ENCODE results near the gene KNL1. TPM values are rescaled to one million over a fixed set of nuclear protein-coding genes. Genes with fewer than 3 reads are reported as not detected.
A peak's percentile ranks its signal among the peaks of the same experiment; 100 is the strongest.

The KNL1 gene
- total and polyA plus RNA-seq, 10 of the 15 experiments (the other 5 are each of a cell fraction or from before 2014, with no cell fraction given), result 10.9 to 55.5 (median 28.4) TPM

DNA sequence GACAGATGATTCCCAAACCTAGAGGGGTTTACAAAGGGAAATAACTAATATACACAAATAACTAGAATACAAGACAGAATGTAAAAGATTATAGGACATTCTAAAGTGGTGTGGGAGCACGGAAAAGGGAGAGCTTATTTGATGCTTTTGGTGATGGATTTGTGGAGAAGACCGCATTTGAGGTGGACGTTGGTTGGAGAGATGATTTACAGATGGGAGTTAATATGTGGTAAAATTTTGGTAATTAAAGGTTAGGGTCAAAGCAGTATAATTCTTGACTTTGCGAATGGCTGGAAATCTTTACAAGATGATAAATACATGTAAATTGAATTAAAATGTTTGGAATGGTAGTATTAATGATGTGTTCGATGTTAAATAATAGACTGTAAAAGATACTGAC, 1.2 kb downstream of the KNL1 start:
- peak overlapping the region; percentile 58 for H3K4me2 ChIP-seq (ENCODE audit: control insufficient read depth, insufficient read depth)
- ChIA-PET POLR2A (interaction anchor here (0.8 to 1.5 kb wide), 7 partner anchors 10 to 98 kb away, joined by 3 to 8 read pairs (median 4); partner anchors contain the start of genes CCDC32 and RPUSD2), SMC1A (ENCODE audit: uncharacterized antibody, unreplicated experiment) (interaction anchor here (0.8 to 1.6 kb wide), 11 partner anchors 9 to 283 kb away, joined by 3 to 9 read pairs (median 3); partner anchors contain the start of genes BAHD1, CCDC32 and RPUSD2), CTCF (interaction anchor here (1.0 to 1.3 kb wide), 2 partner anchors 36 to 52 kb away, joined by 3 to 5 read pairs; no protein-coding TSS in a partner anchor), RAD21 (ENCODE audit: unreplicated experiment) (interaction anchor here (0.9 to 3.1 kb wide), 7 partner anchors 26 to 170 kb away, joined by 3 to 8 read pairs (median 4); partner anchors contain the start of genes CCDC32 and RPUSD2)
- peak overlapping the region; percentile 99; the same call in 1 of the 2 replicates for H2AFZ ChIP-seq (ENCODE audit: control insufficient read depth, low read depth, low read length)
- DNase-seq (ENCODE audit: low read depth, low spot score) (no peak), FAIRE-seq (no peak), ATAC-seq (no peak)
- H3K4me1 ChIP-seq (ENCODE audit: control insufficient read depth, insufficient read depth, low read length), result peaks cover 6% of the 10 kb centered on the region; the same call in 1 of the 2 replicates
- H3K9ac ChIP-seq (ENCODE audit: control insufficient read depth, insufficient read depth, low read length), result peak overlapping the region; percentile 93
- H3K27ac ChIP-seq (ENCODE audit: control insufficient read depth, insufficient read depth), result peak overlapping the region; percentile 98; the same call in 1 of the 2 replicates
- in situ Hi-C loops (cut with MboI), result no loop called here
- BruUV-seq (replicated peaks), result no TSS peak
- H3K27me3 ChIP-seq (replicated peaks in 1 of 2; ENCODE audit: control insufficient read depth in 2 of 2, insufficient read depth in 2 of 2, low read length in 1 of 2), result no peaks in the 10 kb centered on the region
- no peaks in the 10 kb centered on the region for H4K20me1 ChIP-seq (ENCODE audit: control insufficient read depth, insufficient read depth)
- H3K9me3 ChIP-seq (replicated peaks; ENCODE audit: control insufficient read depth, insufficient read depth, low read length), result no peaks in the 10 kb centered on the region
- intact Hi-C loops (cut with micrococcal nuclease; ENCODE audit: unreplicated experiment), result loop anchor here (2.0 to 10.0 kb wide), 4 partner anchors 76 to 280 kb away; partner anchors contain the start of genes BAHD1, RAD51 and RHOV
- 28% methylated on average over 5 of the region's 5 CpGs for WGBS (ENCODE audit: insufficient coverage, insufficient replicate concordance, low lambda C conversion rate, missing lambda C conversion rate)
- H3K79me2 ChIP-seq (ENCODE audit: control insufficient read depth, insufficient read depth, low read length), result peaks cover 53% of the 10 kb centered on the region
- no peaks in the 10 kb centered on the region for H3K36me3 ChIP-seq (ENCODE audit: control insufficient read depth in 2 of 2, insufficient read depth in 2 of 2, low read length in 1 of 2)
- peak overlapping the region; percentile 90 for H3K4me3 ChIP-seq
- TF ChIP-seq SP1 (IDR thresholded peaks at IDR 0.05; ENCODE audit: low read depth, low read length) (no peak), NFYB (IDR thresholded peaks at IDR 0.05; ENCODE audit: insufficient read depth, low read depth, low read length) (no peak), TCF3 (IDR thresholded peaks at IDR 0.05; ENCODE audit: borderline replicate concordance, insufficient read depth, low read depth, low read length) (no peak), NFYA (IDR thresholded peaks at IDR 0.05; ENCODE audit: borderline replicate concordance, low read depth, low read length) (no peak), KLF5 (IDR thresholded peaks at IDR 0.05; ENCODE audit: partially characterized antibody) (no peak), CREB1 (IDR thresholded peaks at IDR 0.05; ENCODE audit: low read depth) (no peak)
- TF ChIP-seq, protein P1, sequence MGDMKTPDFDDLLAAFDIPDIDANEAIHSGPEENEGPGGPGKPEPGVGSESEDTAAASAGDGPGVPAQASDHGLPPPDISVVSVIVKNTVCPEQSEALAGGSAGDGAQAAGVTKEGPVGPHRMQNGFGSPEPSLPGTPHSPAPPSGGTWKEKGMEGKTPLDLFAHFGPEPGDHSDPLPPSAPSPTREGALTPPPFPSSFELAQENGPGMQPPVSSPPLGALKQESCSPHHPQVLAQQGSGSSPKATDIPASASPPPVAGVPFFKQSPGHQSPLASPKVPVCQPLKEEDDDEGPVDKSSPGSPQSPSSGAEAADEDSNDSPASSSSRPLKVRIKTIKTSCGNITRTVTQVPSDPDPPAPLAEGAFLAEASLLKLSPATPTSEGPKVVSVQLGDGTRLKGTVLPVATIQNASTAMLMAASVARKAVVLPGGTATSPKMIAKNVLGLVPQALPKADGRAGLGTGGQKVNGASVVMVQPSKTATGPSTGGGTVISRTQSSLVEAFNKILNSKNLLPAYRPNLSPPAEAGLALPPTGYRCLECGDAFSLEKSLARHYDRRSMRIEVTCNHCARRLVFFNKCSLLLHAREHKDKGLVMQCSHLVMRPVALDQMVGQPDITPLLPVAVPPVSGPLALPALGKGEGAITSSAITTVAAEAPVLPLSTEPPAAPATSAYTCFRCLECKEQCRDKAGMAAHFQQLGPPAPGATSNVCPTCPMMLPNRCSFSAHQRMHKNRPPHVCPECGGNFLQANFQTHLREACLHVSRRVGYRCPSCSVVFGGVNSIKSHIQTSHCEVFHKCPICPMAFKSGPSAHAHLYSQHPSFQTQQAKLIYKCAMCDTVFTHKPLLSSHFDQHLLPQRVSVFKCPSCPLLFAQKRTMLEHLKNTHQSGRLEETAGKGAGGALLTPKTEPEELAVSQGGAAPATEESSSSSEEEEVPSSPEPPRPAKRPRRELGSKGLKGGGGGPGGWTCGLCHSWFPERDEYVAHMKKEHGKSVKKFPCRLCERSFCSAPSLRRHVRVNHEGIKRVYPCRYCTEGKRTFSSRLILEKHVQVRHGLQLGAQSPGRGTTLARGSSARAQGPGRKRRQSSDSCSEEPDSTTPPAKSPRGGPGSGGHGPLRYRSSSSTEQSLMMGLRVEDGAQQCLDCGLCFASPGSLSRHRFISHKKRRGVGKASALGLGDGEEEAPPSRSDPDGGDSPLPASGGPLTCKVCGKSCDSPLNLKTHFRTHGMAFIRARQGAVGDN (IDR thresholded peaks at IDR 0.05), result no peak
- TF ChIP-seq, protein P2, sequence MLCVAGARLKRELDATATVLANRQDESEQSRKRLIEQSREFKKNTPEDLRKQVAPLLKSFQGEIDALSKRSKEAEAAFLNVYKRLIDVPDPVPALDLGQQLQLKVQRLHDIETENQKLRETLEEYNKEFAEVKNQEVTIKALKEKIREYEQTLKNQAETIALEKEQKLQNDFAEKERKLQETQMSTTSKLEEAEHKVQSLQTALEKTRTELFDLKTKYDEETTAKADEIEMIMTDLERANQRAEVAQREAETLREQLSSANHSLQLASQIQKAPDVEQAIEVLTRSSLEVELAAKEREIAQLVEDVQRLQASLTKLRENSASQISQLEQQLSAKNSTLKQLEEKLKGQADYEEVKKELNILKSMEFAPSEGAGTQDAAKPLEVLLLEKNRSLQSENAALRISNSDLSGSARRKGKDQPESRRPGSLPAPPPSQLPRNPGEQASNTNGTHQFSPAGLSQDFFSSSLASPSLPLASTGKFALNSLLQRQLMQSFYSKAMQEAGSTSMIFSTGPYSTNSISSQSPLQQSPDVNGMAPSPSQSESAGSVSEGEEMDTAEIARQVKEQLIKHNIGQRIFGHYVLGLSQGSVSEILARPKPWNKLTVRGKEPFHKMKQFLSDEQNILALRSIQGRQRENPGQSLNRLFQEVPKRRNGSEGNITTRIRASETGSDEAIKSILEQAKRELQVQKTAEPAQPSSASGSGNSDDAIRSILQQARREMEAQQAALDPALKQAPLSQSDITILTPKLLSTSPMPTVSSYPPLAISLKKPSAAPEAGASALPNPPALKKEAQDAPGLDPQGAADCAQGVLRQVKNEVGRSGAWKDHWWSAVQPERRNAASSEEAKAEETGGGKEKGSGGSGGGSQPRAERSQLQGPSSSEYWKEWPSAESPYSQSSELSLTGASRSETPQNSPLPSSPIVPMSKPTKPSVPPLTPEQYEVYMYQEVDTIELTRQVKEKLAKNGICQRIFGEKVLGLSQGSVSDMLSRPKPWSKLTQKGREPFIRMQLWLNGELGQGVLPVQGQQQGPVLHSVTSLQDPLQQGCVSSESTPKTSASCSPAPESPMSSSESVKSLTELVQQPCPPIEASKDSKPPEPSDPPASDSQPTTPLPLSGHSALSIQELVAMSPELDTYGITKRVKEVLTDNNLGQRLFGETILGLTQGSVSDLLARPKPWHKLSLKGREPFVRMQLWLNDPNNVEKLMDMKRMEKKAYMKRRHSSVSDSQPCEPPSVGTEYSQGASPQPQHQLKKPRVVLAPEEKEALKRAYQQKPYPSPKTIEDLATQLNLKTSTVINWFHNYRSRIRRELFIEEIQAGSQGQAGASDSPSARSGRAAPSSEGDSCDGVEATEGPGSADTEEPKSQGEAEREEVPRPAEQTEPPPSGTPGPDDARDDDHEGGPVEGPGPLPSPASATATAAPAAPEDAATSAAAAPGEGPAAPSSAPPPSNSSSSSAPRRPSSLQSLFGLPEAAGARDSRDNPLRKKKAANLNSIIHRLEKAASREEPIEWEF (IDR thresholded peaks at IDR 0.05; ENCODE audit: insufficient replicate concordance, low read depth, low read length), result no peak
- TF ChIP-seq, protein P3, sequence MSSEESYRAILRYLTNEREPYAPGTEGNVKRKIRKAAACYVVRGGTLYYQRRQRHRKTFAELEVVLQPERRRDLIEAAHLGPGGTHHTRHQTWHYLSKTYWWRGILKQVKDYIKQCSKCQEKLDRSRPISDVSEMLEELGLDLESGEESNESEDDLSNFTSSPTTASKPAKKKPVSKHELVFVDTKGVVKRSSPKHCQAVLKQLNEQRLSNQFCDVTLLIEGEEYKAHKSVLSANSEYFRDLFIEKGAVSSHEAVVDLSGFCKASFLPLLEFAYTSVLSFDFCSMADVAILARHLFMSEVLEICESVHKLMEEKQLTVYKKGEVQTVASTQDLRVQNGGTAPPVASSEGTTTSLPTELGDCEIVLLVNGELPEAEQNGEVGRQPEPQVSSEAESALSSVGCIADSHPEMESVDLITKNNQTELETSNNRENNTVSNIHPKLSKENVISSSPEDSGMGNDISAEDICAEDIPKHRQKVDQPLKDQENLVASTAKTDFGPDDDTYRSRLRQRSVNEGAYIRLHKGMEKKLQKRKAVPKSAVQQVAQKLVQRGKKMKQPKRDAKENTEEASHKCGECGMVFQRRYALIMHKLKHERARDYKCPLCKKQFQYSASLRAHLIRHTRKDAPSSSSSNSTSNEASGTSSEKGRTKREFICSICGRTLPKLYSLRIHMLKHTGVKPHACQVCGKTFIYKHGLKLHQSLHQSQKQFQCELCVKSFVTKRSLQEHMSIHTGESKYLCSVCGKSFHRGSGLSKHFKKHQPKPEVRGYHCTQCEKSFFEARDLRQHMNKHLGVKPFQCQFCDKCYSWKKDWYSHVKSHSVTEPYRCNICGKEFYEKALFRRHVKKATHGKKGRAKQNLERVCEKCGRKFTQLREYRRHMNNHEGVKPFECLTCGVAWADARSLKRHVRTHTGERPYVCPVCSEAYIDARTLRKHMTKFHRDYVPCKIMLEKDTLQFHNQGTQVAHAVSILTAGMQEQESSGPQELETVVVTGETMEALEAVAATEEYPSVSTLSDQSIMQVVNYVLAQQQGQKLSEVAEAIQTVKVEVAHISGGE (CRISPR knock-in tag; IDR thresholded peaks at IDR 0.05), result no peak

Measured in GM12878 (cell line).